ENCODE data around the gene PPT1.
A peak's percentile ranks its signal among the peaks of the same experiment; 100 is the strongest.

Gene PPT1

GRCh38 chr1:40039757-40040510 lies 57.1 kb downstream of the PPT1 start (continued):
- TF ChIP-seq, protein P1, sequence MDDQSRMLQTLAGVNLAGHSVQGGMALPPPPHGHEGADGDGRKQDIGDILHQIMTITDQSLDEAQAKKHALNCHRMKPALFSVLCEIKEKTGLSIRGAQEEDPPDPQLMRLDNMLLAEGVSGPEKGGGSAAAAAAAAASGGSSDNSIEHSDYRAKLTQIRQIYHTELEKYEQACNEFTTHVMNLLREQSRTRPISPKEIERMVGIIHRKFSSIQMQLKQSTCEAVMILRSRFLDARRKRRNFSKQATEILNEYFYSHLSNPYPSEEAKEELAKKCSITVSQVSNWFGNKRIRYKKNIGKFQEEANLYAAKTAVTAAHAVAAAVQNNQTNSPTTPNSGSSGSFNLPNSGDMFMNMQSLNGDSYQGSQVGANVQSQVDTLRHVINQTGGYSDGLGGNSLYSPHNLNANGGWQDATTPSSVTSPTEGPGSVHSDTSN (CRISPR knock-in tag; IDR thresholded peaks at IDR 0.05): 0 out of 2 replicates have a peak, but pooled peaks have one; percentile 18
- TF ChIP-seq FEZF1 (tag by site-specific recombination; IDR thresholded peaks at IDR 0.05) (no peak), ZNF391 (tag by site-specific recombination; IDR thresholded peaks at IDR 0.05; ENCODE audit: borderline replicate concordance, low read depth) (peak; percentile 72; the same call in 1 of the 2 replicates), KLF16 (tag by site-specific recombination; IDR thresholded peaks at IDR 0.05) (peak; percentile 84), ZNF777 (tag by site-specific recombination; IDR thresholded peaks at IDR 0.05; ENCODE audit: borderline replicate concordance) (peak; percentile 80; the same call in 1 of the 2 replicates), SP2 (tag by site-specific recombination; IDR thresholded peaks at IDR 0.05) (peak; percentile 71), ZBTB49 (tag by site-specific recombination; IDR thresholded peaks at IDR 0.05; ENCODE audit: low read depth) (no peak), SCRT1 (tag by site-specific recombination; IDR thresholded peaks at IDR 0.05; ENCODE audit: borderline replicate concordance) (no peak), OVOL3 (tag by site-specific recombination; IDR thresholded peaks at IDR 0.05) (0 out of 2 replicates have a peak, but pooled peaks have one; percentile 15), KLF7 (tag by site-specific recombination; IDR thresholded peaks at IDR 0.05; ENCODE audit: borderline replicate concordance) (peak; percentile 90), ZBTB20 (tag by site-specific recombination; IDR thresholded peaks at IDR 0.05) (peak; percentile 95), ZNF426 (tag by site-specific recombination; IDR thresholded peaks at IDR 0.05) (no peak), ZEB2 (tag by site-specific recombination; IDR thresholded peaks at IDR 0.05) (peak; percentile 42; the same call in 1 of the 2 replicates), ZNF704 (tag by site-specific recombination; IDR thresholded peaks at IDR 0.05) (no peak), ZNF600 (tag by site-specific recombination; IDR thresholded peaks at IDR 0.05) (peak; percentile 93), ZNF37A (tag by site-specific recombination; IDR thresholded peaks at IDR 0.05) (no peak), ZNF701 (tag by site-specific recombination; IDR thresholded peaks at IDR 0.05) (no peak), ZSCAN30 (tag by site-specific recombination; IDR thresholded peaks at IDR 0.05) (peak; percentile 39; the same call in 1 of the 2 replicates)
- TF ChIP-seq, protein P2, sequence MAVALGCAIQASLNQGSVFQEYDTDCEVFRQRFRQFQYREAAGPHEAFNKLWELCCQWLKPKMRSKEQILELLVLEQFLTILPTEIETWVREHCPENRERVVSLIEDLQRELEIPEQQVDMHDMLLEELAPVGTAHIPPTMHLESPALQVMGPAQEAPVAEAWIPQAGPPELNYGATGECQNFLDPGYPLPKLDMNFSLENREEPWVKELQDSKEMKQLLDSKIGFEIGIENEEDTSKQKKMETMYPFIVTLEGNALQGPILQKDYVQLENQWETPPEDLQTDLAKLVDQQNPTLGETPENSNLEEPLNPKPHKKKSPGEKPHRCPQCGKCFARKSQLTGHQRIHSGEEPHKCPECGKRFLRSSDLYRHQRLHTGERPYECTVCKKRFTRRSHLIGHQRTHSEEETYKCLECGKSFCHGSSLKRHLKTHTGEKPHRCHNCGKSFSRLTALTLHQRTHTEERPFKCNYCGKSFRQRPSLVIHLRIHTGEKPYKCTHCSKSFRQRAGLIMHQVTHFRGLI (tag by site-specific recombination; IDR thresholded peaks at IDR 0.05): no peak
- TF ChIP-seq, protein P3, sequence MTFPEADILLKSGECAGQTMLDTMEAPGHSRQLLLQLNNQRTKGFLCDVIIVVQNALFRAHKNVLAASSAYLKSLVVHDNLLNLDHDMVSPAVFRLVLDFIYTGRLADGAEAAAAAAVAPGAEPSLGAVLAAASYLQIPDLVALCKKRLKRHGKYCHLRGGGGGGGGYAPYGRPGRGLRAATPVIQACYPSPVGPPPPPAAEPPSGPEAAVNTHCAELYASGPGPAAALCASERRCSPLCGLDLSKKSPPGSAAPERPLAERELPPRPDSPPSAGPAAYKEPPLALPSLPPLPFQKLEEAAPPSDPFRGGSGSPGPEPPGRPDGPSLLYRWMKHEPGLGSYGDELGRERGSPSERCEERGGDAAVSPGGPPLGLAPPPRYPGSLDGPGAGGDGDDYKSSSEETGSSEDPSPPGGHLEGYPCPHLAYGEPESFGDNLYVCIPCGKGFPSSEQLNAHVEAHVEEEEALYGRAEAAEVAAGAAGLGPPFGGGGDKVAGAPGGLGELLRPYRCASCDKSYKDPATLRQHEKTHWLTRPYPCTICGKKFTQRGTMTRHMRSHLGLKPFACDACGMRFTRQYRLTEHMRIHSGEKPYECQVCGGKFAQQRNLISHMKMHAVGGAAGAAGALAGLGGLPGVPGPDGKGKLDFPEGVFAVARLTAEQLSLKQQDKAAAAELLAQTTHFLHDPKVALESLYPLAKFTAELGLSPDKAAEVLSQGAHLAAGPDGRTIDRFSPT (tag by site-specific recombination; IDR thresholded peaks at IDR 0.05): peak; percentile 72
- TF ChIP-seq, protein P4, sequence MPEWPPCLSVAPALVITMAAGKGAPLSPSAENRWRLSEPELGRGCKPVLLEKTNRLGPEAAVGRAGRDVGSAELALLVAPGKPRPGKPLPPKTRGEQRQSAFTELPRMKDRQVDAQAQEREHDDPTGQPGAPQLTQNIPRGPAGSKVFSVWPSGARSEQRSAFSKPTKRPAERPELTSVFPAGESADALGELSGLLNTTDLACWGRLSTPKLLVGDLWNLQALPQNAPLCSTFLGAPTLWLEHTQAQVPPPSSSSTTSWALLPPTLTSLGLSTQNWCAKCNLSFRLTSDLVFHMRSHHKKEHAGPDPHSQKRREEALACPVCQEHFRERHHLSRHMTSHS (tag by site-specific recombination; IDR thresholded peaks at IDR 0.05): no peak
- TF ChIP-seq, protein P5, sequence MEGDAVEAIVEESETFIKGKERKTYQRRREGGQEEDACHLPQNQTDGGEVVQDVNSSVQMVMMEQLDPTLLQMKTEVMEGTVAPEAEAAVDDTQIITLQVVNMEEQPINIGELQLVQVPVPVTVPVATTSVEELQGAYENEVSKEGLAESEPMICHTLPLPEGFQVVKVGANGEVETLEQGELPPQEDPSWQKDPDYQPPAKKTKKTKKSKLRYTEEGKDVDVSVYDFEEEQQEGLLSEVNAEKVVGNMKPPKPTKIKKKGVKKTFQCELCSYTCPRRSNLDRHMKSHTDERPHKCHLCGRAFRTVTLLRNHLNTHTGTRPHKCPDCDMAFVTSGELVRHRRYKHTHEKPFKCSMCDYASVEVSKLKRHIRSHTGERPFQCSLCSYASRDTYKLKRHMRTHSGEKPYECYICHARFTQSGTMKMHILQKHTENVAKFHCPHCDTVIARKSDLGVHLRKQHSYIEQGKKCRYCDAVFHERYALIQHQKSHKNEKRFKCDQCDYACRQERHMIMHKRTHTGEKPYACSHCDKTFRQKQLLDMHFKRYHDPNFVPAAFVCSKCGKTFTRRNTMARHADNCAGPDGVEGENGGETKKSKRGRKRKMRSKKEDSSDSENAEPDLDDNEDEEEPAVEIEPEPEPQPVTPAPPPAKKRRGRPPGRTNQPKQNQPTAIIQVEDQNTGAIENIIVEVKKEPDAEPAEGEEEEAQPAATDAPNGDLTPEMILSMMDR (tag by site-specific recombination; IDR thresholded peaks at IDR 0.05): no peak
- TF ChIP-seq, protein P6, sequence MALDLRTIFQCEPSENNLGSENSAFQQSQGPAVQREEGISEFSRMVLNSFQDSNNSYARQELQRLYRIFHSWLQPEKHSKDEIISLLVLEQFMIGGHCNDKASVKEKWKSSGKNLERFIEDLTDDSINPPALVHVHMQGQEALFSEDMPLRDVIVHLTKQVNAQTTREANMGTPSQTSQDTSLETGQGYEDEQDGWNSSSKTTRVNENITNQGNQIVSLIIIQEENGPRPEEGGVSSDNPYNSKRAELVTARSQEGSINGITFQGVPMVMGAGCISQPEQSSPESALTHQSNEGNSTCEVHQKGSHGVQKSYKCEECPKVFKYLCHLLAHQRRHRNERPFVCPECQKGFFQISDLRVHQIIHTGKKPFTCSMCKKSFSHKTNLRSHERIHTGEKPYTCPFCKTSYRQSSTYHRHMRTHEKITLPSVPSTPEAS (tag by site-specific recombination; IDR thresholded peaks at IDR 0.05): no peak
